ENCODE measurements around the gene RRP1B.

RRP1B gene

DNA sequence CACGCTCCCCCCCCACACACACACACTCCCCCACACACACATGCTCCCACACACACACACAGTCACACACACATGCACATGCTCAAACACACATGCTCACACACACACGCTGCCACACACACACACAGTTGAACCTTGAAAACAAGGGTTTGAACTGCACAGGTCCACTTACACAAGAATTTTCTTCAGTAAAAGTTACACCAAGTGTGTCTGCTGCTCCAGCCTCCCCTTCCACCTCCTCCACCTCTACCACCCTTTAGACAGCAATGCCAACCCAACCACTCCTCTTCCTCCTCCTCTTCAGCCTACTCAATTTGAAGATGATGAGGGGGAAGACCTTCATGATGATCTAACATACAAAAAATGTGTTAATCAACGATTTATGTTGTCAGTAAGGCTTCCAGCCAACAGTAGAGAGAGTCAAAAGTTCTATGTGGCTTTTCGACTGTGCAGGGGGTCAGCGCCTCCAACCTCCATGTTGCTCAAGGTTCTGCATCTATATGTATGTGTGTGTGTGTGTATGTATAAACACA, 26.9 kb upstream of the RRP1B start:
- no peak for FAIRE-seq
- TF ChIP-seq, protein P1, sequence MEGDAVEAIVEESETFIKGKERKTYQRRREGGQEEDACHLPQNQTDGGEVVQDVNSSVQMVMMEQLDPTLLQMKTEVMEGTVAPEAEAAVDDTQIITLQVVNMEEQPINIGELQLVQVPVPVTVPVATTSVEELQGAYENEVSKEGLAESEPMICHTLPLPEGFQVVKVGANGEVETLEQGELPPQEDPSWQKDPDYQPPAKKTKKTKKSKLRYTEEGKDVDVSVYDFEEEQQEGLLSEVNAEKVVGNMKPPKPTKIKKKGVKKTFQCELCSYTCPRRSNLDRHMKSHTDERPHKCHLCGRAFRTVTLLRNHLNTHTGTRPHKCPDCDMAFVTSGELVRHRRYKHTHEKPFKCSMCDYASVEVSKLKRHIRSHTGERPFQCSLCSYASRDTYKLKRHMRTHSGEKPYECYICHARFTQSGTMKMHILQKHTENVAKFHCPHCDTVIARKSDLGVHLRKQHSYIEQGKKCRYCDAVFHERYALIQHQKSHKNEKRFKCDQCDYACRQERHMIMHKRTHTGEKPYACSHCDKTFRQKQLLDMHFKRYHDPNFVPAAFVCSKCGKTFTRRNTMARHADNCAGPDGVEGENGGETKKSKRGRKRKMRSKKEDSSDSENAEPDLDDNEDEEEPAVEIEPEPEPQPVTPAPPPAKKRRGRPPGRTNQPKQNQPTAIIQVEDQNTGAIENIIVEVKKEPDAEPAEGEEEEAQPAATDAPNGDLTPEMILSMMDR (IDR thresholded peaks at IDR 0.05; ENCODE audit: insufficient read depth, missing control alignments) = no peak

DNA sequence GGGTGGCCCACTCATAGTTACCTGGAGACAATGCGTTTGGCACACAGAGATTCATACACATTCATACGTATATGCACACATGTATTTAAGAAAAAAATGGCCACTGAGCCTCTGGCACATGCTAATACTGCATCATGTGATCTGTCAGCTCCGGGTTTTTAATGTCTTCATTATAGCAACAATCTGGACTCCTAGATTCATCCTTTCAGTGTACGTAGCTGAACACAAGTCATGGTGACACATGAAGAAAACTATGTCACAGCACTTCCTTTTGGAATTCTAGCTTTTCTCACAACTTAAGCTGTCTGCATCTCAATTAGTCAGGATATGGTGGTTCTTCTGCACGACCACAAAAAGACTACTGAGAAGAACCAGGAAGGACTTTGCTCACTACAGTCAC, 24.7 kb upstream of the RRP1B start:
- TF ChIP-seq, protein P1 (IDR thresholded peaks at IDR 0.05; ENCODE audit: insufficient read depth, missing control alignments) = no peak
- no peak for DNase-seq (ENCODE audit: insufficient read length, low spot score)
- FAIRE-seq = no peak

More for the DNA sequence above, 26.9 kb upstream of the RRP1B start:
- no peak for DNase-seq (ENCODE audit: insufficient read length, low spot score)

DNA sequence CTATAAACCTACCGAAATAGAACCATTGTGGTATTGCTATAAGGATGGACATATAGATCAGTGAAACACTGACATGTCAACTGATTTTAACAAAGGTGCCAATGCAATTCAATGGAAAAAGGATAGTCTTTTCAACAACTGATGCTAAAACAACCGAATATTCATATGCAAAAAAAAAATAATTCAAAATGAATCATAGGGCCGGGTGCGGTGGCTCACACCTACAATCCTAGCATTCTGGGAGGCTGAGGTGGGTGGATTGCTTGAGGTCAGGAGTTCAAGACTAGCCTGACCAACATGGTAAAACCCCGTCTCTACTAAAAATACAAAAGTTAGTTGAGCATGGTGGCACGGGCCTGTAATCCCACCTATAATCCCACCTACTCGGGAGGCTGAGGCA, 23.9 kb upstream of the RRP1B start:
- TF ChIP-seq, protein P1 (IDR thresholded peaks at IDR 0.05; ENCODE audit: insufficient read depth, missing control alignments) = no peak
- DNase-seq (ENCODE audit: insufficient read length, low spot score) (no peak), FAIRE-seq (no peak)

DNA sequence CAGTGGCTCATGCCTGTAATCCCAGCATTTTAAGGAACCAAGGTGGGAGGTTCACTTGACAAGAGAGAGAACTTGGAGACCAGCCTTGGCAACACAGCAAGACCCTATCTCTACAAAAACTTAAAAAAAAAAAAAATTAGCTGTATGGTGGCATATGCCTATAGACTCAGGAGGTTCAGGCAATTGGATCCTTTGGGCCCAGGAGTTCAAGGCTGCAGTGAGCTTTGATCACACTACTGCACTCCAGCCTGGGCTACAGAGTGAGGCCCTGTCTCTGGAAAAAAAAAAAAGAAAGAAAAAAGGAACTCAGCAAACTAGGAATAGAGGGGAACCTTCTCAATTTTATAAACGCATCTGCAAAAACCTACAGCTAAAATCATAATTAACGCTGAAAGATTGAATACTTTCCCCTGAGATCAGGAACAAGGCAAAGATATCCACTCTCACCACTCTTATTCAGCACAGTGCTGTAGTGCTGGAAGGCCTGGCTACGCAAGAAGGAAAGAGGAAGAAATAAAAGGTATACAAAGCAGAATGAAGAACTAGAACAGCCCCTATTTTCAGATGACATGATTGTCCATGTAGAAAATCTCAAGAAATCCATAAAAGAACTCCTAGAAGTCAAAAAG, 21.7 kb upstream of the RRP1B start:
- no peak for DNase-seq (ENCODE audit: insufficient read length, low spot score)
- FAIRE-seq = no peak
- TF ChIP-seq, protein P1 (IDR thresholded peaks at IDR 0.05; ENCODE audit: insufficient read depth, missing control alignments) = no peak

DNA sequence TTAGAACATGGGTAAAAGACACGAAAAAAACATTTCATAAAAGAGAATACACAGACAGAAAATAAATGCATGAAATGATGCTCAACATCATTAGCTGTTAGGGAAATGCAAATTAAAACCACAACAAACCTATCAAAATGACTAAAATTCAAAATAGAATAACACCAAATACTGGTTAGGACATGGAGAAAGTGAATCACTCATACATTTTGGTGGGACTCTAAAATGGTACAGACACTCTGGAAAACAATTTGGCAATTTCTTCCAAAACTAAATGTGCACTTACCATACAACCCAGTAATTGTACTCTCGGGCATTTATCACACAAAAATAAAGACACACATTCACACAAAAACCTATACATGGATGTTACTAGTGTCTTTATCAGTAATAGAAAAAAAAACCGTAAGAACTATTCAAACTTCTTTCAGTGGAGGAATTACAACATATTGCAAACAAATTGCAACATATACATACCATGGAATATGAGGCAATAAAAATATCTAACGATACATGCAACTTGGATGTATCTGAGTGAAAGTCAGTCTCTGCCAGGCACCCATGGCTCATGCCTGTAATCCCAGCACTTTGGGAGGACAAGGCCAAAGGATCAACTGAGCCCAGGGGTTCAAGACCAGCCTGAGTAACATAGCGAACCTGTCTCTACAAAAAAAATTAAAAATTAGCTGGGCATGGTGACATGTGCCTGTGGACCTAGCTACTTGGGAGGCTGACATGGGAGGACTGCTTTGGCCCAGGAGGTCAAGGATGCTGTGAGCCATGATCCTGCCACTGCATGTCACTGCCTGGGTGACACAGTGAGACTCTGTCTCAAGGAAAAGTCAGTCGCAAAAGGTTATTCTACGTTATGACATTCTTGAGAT, 19.6 kb upstream of the RRP1B start:
- TF ChIP-seq, protein P1 (IDR thresholded peaks at IDR 0.05; ENCODE audit: insufficient read depth, missing control alignments) = no peak
- FAIRE-seq = no peak
- DNase-seq (ENCODE audit: insufficient read length, low spot score) = no peak

DNA sequence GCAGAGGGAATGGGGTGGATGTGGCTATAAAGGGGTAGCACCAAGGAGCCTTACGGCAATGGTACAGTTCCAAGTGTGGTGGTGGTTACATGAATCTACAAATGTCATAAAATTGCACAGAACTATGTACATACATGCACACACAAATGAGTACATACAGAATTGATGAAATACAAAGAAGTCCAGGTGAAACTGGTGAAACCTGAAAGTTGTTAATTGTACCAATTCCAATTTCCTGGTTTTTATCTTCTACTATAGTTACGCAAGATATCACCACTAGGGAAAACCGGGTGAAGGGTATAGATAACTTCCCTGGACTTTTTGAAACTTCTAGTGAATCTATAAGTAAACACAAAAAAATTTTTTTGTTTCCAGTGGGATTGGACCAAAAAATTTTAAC, 19.0 kb upstream of the RRP1B start:
- DNase-seq (ENCODE audit: insufficient read length, low spot score) (no peak), FAIRE-seq (no peak)
- TF ChIP-seq, protein P1 (IDR thresholded peaks at IDR 0.05; ENCODE audit: insufficient read depth, missing control alignments) = no peak

Data from D721Med (cell line).